Left ventricle myocardium superior (tissue), 1 donor: ENCODE data around the gene ZBTB20. TPM values are rescaled to one million over a fixed set of nuclear protein-coding genes. Genes with fewer than 3 reads are reported as not detected.

Experiments used
- ATAC-seq: fragments of 200-7000 bp; cut with Tn5 transposase; one replicate; pipeline ENCODE4 v1.9.1; 2020; ENCODE audit warnings: mild to moderate bottlenecking, moderate library complexity
- DNase-seq: peaks from one replicate; pipeline ENCODE4 v3.0.0-alpha.2; 2020
- intact Hi-C: fragments of 100-400 bp; cut with micrococcal nuclease; formaldehyde crosslinking; loops from one replicate; pipeline ENCODE4 v1.11.0; 2022
- total RNA-seq: library from RNA; stranded (reverse); fragmentation: NEBNext Ultra II Directional; extraction: Animal tissue kit (Norgen Biotek cat#: 25700); gene quantifications from one replicate; pipeline ENCODE4 v1.2.1, GENCODE V29; 2021
- donor health status: DM: no; HTN: yes; CAD: no; lungs with severe emphysema.

Gene ZBTB20
- total RNA-seq, 1 donor from 2014 or later, result 57.5 TPM

- ATAC-seq (peak; percentile 44), DNase-seq (peak; percentile 44)
- intact Hi-C loops, result no loop called here
Observed at GRCh38 chr3:114408736-114409670, 738.1 kb downstream of the ZBTB20 start.

GRCh38 chr3:114406922-114407321 lies 740.2 kb downstream of the ZBTB20 start:
- DNase-seq (no peak), ATAC-seq (no peak)
- intact Hi-C loops, result no loop called here

GRCh38 chr3:114406286-114406685 lies 740.8 kb downstream of the ZBTB20 start:
- DNase-seq, result no peak
- intact Hi-C loops, result no loop called here
- peak; percentile 6 for ATAC-seq

GRCh38 chr3:114405202-114405990 lies 741.7 kb downstream of the ZBTB20 start:
- no peak for DNase-seq
- intact Hi-C loops, result no loop called here
- no peak for ATAC-seq

GRCh38 chr3:114404590-114404989 lies 742.5 kb downstream of the ZBTB20 start:
- no peak for DNase-seq
- intact Hi-C loops, result no loop called here
- no peak for ATAC-seq

GRCh38 chr3:114402838-114403237 lies 744.2 kb downstream of the ZBTB20 start:
- intact Hi-C loops, result no loop called here
- no peak for DNase-seq
- ATAC-seq, result no peak

GRCh38 chr3:114401346-114401745 lies 745.7 kb downstream of the ZBTB20 start:
- intact Hi-C loops, result no loop called here
- ATAC-seq (peak; percentile 8), DNase-seq (no peak)

GRCh38 chr3:114400371-114400770 lies 746.7 kb downstream of the ZBTB20 start:
- DNase-seq (no peak), ATAC-seq (peak; percentile 34)
- intact Hi-C loops, result no loop called here

- intact Hi-C loops, result no loop called here
- DNase-seq (no peak), ATAC-seq (peak; percentile 65)
Observed at GRCh38 chr3:114394551-114394950, 752.5 kb downstream of the ZBTB20 start.

- DNase-seq (no peak), ATAC-seq (peak; percentile 73)
- intact Hi-C loops, result no loop called here
Observed at GRCh38 chr3:114393367-114394072, 753.6 kb downstream of the ZBTB20 start.

GRCh38 chr3:114392831-114393230 lies 754.3 kb downstream of the ZBTB20 start:
- no peak for DNase-seq
- intact Hi-C loops, result no loop called here
- ATAC-seq, result no peak

GRCh38 chr3:114389156-114389555 lies 757.9 kb downstream of the ZBTB20 start:
- DNase-seq (no peak), ATAC-seq (no peak)
- intact Hi-C loops, result loop anchor here (10.0 kb wide), 1 partner anchor 706 kb away; no protein-coding TSS in a partner anchor

- DNase-seq (no peak), ATAC-seq (peak; percentile 2)
- intact Hi-C loops, result loop anchor here (10.0 kb wide), 1 partner anchor 710 kb away; no protein-coding TSS in a partner anchor
Observed at GRCh38 chr3:114384558-114384903, 762.6 kb downstream of the ZBTB20 start.

GRCh38 chr3:114383875-114384557 lies 763.1 kb downstream of the ZBTB20 start:
- peak; percentile 84 for DNase-seq
- peak; percentile 83 for ATAC-seq
- intact Hi-C loops, result loop anchor here (10.0 kb wide), 1 partner anchor 711 kb away; no protein-coding TSS in a partner anchor

GRCh38 chr3:114380233-114380651 lies 766.8 kb downstream of the ZBTB20 start:
- peak; percentile 87 for DNase-seq
- intact Hi-C loops, result loop anchor here (10.0 kb wide), 1 partner anchor 715 kb away; no protein-coding TSS in a partner anchor

GRCh38 chr3:114379266-114379665 lies 767.8 kb downstream of the ZBTB20 start:
- DNase-seq (no peak), ATAC-seq (no peak)
- intact Hi-C loops, result loop anchor here (10.0 kb wide), 2 partner anchors 446 to 786 kb away; no protein-coding TSS in a partner anchor

More at GRCh38 chr3:114380233-114380651, 766.8 kb downstream of the ZBTB20 start:
- ATAC-seq, result peak; percentile 83

GRCh38 chr3:114378760-114379159 lies 768.3 kb downstream of the ZBTB20 start:
- no peak for DNase-seq
- intact Hi-C loops, result loop anchor here (10.0 kb wide), 2 partner anchors 446 to 786 kb away; no protein-coding TSS in a partner anchor
- ATAC-seq, result no peak

GRCh38 chr3:114377426-114377825 lies 769.7 kb downstream of the ZBTB20 start:
- ATAC-seq (no peak), DNase-seq (no peak)
- intact Hi-C loops, result loop anchor here (10.0 kb wide), 2 partner anchors 447 to 787 kb away; no protein-coding TSS in a partner anchor
